Breast epithelium (tissue), 3 donors: ENCODE results near the gene SF3B5.

Experiments used
- CTCF ChIP-seq, 3 donors: fragments of 450-650 bp; IDR thresholded peaks; one replicate each; pipeline ENCODE4 v1.5.1; 2016 to 2017; ENCODE audit warnings: antibody characterized with exemption in 3 of 3, mild to moderate bottlenecking in 3 of 3, moderate library complexity in 3 of 3
- POLR2A ChIP-seq: fragments of 450-650 bp; IDR thresholded peaks from one replicate; pipeline ENCODE4 v1.6.1; 2016; ENCODE audit warnings: antibody characterized with exemption, mild to moderate bottlenecking, moderate library complexity
- POLR2AphosphoS5 ChIP-seq, 3 donors: sonication (generic); formaldehyde crosslinking; IDR thresholded peaks; one replicate each; pipeline ENCODE4 v1.6.1; 2017; ENCODE audit warnings: antibody characterized with exemption in 3 of 3

- TF ChIP-seq CTCF (IDR thresholded peaks at IDR 0.05) (no peak), POLR2A (no peak), POLR2AphosphoS5 (IDR thresholded peaks at IDR 0.05) (no peak)
These were observed 28.0 kb upstream of the SF3B5 start for GRCh38 chr6:144123421-144123820.
